C4-2B (cell line): ENCODE results near the gene TTC12.

Experiments
- H3K27ac ChIP-seq: fragments of 450-650 bp; 2 replicates; pipeline ENCODE4 v1.5.1; 2017
- CTCF ChIP-seq: fragments of 450-650 bp; conservative IDR thresholded peaks from 2 replicates; pipeline ENCODE4 v1.5.1; 2017; ENCODE audit warnings: mild to moderate bottlenecking
- ZFX ChIP-seq: fragments of 450-650 bp; IDR thresholded peaks from 2 replicates; pipeline ENCODE4 v1.6.1; 2017

The TTC12 gene

GRCh38 chr11:113373981-113374560, 59.7 kb downstream of the TTC12 start:
- no peak for TF ChIP-seq ZFX
- TF ChIP-seq CTCF: no peak
- H3K27ac ChIP-seq: no peak overlapping the region

- no peak overlapping the region for H3K27ac ChIP-seq
- TF ChIP-seq CTCF (no peak), ZFX (no peak)
Measured at GRCh38 chr11:113375402-113375801, 61.0 kb downstream of the TTC12 start.

GRCh38 chr11:113376156-113376555, 61.8 kb downstream of the TTC12 start:
- H3K27ac ChIP-seq: no peak overlapping the region
- TF ChIP-seq ZFX (no peak), CTCF (no peak)

GRCh38 chr11:113377681-113378412, 63.5 kb downstream of the TTC12 start:
- H3K27ac ChIP-seq: no peak overlapping the region
- TF ChIP-seq ZFX: no peak
- TF ChIP-seq CTCF: no peak

GRCh38 chr11:113378692-113379091, 64.3 kb downstream of the TTC12 start:
- no peak overlapping the region for H3K27ac ChIP-seq
- TF ChIP-seq ZFX (no peak), CTCF (no peak)

GRCh38 chr11:113382121-113382520, 67.7 kb downstream of the TTC12 start:
- TF ChIP-seq CTCF (no peak), ZFX (no peak)
- H3K27ac ChIP-seq: no peak overlapping the region

GRCh38 chr11:113384551-113384950, 70.2 kb downstream of the TTC12 start:
- H3K27ac ChIP-seq: no peak overlapping the region
- TF ChIP-seq ZFX (no peak), CTCF (no peak)
